Stimulated activated CD4-positive, alpha-beta T cell treated with anti-CD3 and anti-CD28 coated beads, TNF-alpha, amount 100 ng/mL, for 48 hours (primary cell): ENCODE results near the gene ZBTB7B.
A peak's percentile ranks its signal among the peaks of the same experiment; 100 is the strongest.

Experiments
- DNase-seq, 3 donors: peaks; one replicate each; pipeline ENCODE4 v3.0.0-alpha.2; 2020; ENCODE audit warnings: low read depth in 3 of 3

ZBTB7B gene

GRCh38 chr1:155017041-155017945 is 14.7 kb downstream of the ZBTB7B start:
- peak; percentile 87 to 91 (median 91) for DNase-seq

GRCh38 chr1:155017946-155018316 is 15.3 kb downstream of the ZBTB7B start:
- DNase-seq: no peak

GRCh38 chr1:155018617-155019348 is 16.2 kb downstream of the ZBTB7B start:
- no peak for DNase-seq

- DNase-seq: no peak
Measured at GRCh38 chr1:155019377-155020245, 17.0 kb downstream of the ZBTB7B start.

GRCh38 chr1:155022136-155022926 is 19.7 kb downstream of the ZBTB7B start:
- DNase-seq: no peak

GRCh38 chr1:155022927-155023236 is 20.3 kb downstream of the ZBTB7B start:
- no peak for DNase-seq

- DNase-seq: no peak
Measured at GRCh38 chr1:155023627-155024026, 21.0 kb downstream of the ZBTB7B start.

GRCh38 chr1:155024315-155024714 is 21.7 kb downstream of the ZBTB7B start:
- no peak for DNase-seq

- DNase-seq: no peak
Measured at GRCh38 chr1:155026154-155026553, 23.6 kb downstream of the ZBTB7B start.

GRCh38 chr1:155026588-155026987 is 24.0 kb downstream of the ZBTB7B start:
- DNase-seq: no peak

GRCh38 chr1:155029513-155030242 is 27.1 kb downstream of the ZBTB7B start:
- no peak for DNase-seq

GRCh38 chr1:155030243-155030795 is 27.7 kb downstream of the ZBTB7B start:
- no peak for DNase-seq

GRCh38 chr1:155030899-155031298 is 28.3 kb downstream of the ZBTB7B start:
- no peak for DNase-seq

- DNase-seq: no peak
Measured at GRCh38 chr1:155032886-155033285, 30.3 kb downstream of the ZBTB7B start.

- no peak for DNase-seq
Measured at GRCh38 chr1:155033524-155033923, 30.9 kb downstream of the ZBTB7B start, which contains the start of the genes DCST1 and DCST2. Gene DCST1, plus strand, starts transcription at chr1:155033824. Its CDS starts 213 bp downstream, at chr1:155034037. Gene DCST2, minus strand, starts transcription at chr1:155033781. Its CDS starts 80 bp downstream, at chr1:155033701.

- no peak for DNase-seq
Measured at GRCh38 chr1:155034318-155035208, 32.0 kb downstream of the ZBTB7B start.

GRCh38 chr1:155035936-155036335 is 33.3 kb downstream of the ZBTB7B start:
- no peak for DNase-seq

- no peak for DNase-seq
Measured at GRCh38 chr1:155037043-155037442, 34.4 kb downstream of the ZBTB7B start.

GRCh38 chr1:155037851-155038441 is 35.3 kb downstream of the ZBTB7B start:
- DNase-seq: no peak
